Spleen (tissue), 11 donors: ENCODE results near the gene ISCA1. TPM values are rescaled to one million over a fixed set of nuclear protein-coding genes. Genes with fewer than 3 reads are reported as not detected.
A peak's percentile ranks its signal among the peaks of the same experiment; 100 is the strongest.
"Not testable (repeated sequence)": the region's sequence is repeated elsewhere in the genome, so short reads cannot be mapped to it uniquely, and the experiment has no call there.

ENCODE experiments used
- DNase-seq: peaks from one replicate; pipeline ENCODE4 v3.0.0-alpha.2; 2020
- H3K27ac ChIP-seq, 8 donors: fragments of 200-600 bp; sonication (generic) in 7 of 8; 1 replicate in 4 of 8; 2 replicates in 4 of 8; pipeline versions ENCODE4 v1.5.0 to v1.8.0; 2016 to 2021; ENCODE audit warnings: inconsistent platforms in 4 of 8, mild to moderate bottlenecking in 4 of 8, moderate library complexity in 1 of 8
- H3K27me3 ChIP-seq, 7 donors: fragments of 200-600 bp; sonication (generic) in 6 of 7; replicated peaks in 1 of 7; 1 replicate in 4 of 7; 2 replicates in 3 of 7; pipeline versions ENCODE4 v1.5.0 to v1.8.0; 2016 to 2021; ENCODE audit warnings: inconsistent platforms in 3 of 7, mild to moderate bottlenecking in 1 of 7
- H3K36me3 ChIP-seq, 6 donors: fragments of 200-600 bp; sonication (generic) in 5 of 6; 1 replicate in 4 of 6; 2 replicates in 2 of 6; pipeline versions ENCODE4 v1.5.0 to v1.8.0; 2016 to 2021; ENCODE audit warnings: inconsistent platforms in 2 of 6
- H3K4me1 ChIP-seq, 6 donors: fragments of 200-600 bp; sonication (generic) in 5 of 6; 1 replicate in 3 of 6; 2 replicates in 3 of 6; pipeline versions ENCODE4 v1.5.0 to v1.8.0; 2016 to 2021; ENCODE audit warnings: inconsistent platforms in 3 of 6
- H3K4me3 ChIP-seq, 8 donors: fragments of 200-600 bp; sonication (generic) in 7 of 8; 1 replicate in 4 of 8; 2 replicates in 4 of 8; pipeline versions ENCODE4 v1.5.0 to v1.8.0; 2016 to 2021; ENCODE audit warnings: inconsistent platforms in 4 of 8, mild to moderate bottlenecking in 4 of 8, moderate library complexity in 2 of 8
- H3K9me3 ChIP-seq, 8 donors: fragments of 200-600 bp; sonication (generic) in 7 of 8; 1 replicate in 4 of 8; 2 replicates in 4 of 8; pipeline versions ENCODE4 v1.5.0 to v1.8.0; 2016 to 2021; ENCODE audit warnings: inconsistent platforms in 4 of 8
- POLR2A ChIP-seq, 3 donors: fragments of 450-650 bp; IDR thresholded peaks; one replicate each; pipeline ENCODE4 v1.5.1; 2017; ENCODE audit warnings: antibody characterized with exemption in 3 of 3, mild to moderate bottlenecking in 1 of 3
- POLR2AphosphoS5 ChIP-seq, 3 donors: sonication (generic); formaldehyde crosslinking; IDR thresholded peaks; one replicate each; pipeline ENCODE4 v1.5.1; 2017; ENCODE audit warnings: antibody characterized with exemption in 3 of 3
- WGBS, 5 donors: extraction: QIAGEN DNeasy Blood & Tissue Kit in 3 of 5; methylation state at CpG; one replicate each; pipeline versions ENCODE4 v1.1.5 to v1.1.7; 2013 to 2018; 5-methylcytosine and 5-hydroxymethylcytosine counted together
- intact Hi-C: fragments of 100-400 bp; cut with DNase I; formaldehyde crosslinking; loops from one replicate; pipeline ENCODE4 v1.15.0; 2023; ENCODE audit warnings: low total_unique reads
- polyA plus RNA-seq, 3 donors: library from polyadenylated mRNA; stranded (reverse); fragments of 200-250 nt; gene quantifications; one replicate each; pipeline ENCODE4 v1.2.1, GENCODE V29; 2013
- total RNA-seq, 7 donors: library from RNA; depleted of rRNA in 3 of 7; stranded (reverse); fragments of >200 nt in 3 of 7; fragmentation: NEBNext Ultra II Directional in 4 of 7; extraction: Animal tissue kit (Norgen Biotek cat#: 25700) in 4 of 7; gene quantifications; one replicate each; pipeline versions ENCODE4 v1.1.0 to v1.2.1, GENCODE V29; 2016 to 2021
- TF ChIP-seq, protein P1 (sequence below), 11 experiments: fragments of 200-600 bp in 7 of 11; fragments of 450-650 bp in 4 of 11; sonication (generic) in 4 of 11; IDR thresholded peaks in 8 of 11; conservative IDR thresholded peaks in 3 of 11; 1 replicate in 7 of 11; 2 replicates in 4 of 11; pipeline versions ENCODE4 v1.4.0 to v1.8.0; 2016 to 2021; ENCODE audit warnings: antibody characterized with exemption in 11 of 11, inconsistent platforms in 4 of 11, mild to moderate bottlenecking in 1 of 11
- donor health status: healthy with polysubstance abuse.
- donor health status: DM: no; HTN: no; CAD: no; lungs with moderate emphysema.
- donor health status: DM: no; HTN: no; CAD: no.
- donor health status: Bipolar disorder and iron deficiency.
- donor health status: healthy.
- donor health status: DM: no; HTN: no; CAD: no.
- donor health status: DM: yes; HTN: yes; CAD: no.

ISCA1 gene
- total and polyA plus RNA-seq, 10 donors, result 15.3 to 35.5 (median 25.1) TPM

DNA sequence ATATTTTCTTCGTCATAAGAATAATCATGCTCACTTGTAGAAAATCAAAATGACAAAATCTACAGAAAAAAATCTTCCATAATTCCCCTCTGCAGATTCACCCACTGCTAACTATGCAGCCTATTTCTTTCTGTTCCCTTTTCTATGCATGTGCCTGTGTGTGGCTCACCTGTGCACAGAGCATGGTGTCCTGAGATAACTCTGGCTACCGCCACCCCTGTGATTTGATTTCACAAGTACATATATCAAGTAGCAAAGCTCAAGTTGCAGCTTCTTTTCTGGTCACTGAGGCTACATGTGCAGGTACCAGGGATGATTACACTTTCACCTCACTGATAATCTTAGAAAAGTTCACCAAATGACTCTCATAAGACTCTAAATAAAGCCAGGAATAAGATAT lies 18.4 kb upstream of the ISCA1 start:
- Histone ChIP-seq H3K27me3 (no peaks in the 10 kb centered on the region), H3K4me1 (peaks cover 0 to 8% (median 0%) of the 10 kb centered on the region in 6 donors), H3K27ac (no peak overlapping the region), H3K9me3 (no peaks in the 10 kb centered on the region), H3K36me3 (peaks cover 0 to 100% (median 93%) of the 10 kb centered on the region in 6 donors), H3K4me3 (no peak overlapping the region)
- intact Hi-C loops, result no loop called here
- TF ChIP-seq POLR2A (IDR thresholded peaks at IDR 0.05), result no peak
- TF ChIP-seq, protein P1, sequence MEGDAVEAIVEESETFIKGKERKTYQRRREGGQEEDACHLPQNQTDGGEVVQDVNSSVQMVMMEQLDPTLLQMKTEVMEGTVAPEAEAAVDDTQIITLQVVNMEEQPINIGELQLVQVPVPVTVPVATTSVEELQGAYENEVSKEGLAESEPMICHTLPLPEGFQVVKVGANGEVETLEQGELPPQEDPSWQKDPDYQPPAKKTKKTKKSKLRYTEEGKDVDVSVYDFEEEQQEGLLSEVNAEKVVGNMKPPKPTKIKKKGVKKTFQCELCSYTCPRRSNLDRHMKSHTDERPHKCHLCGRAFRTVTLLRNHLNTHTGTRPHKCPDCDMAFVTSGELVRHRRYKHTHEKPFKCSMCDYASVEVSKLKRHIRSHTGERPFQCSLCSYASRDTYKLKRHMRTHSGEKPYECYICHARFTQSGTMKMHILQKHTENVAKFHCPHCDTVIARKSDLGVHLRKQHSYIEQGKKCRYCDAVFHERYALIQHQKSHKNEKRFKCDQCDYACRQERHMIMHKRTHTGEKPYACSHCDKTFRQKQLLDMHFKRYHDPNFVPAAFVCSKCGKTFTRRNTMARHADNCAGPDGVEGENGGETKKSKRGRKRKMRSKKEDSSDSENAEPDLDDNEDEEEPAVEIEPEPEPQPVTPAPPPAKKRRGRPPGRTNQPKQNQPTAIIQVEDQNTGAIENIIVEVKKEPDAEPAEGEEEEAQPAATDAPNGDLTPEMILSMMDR (IDR thresholded peaks at IDR 0.05 in 8 of 11, conservative IDR thresholded peaks at IDR 0.05 in 3 of 11), result no peak
- TF ChIP-seq POLR2AphosphoS5 (IDR thresholded peaks at IDR 0.05), result no peak
- 81 to 95% (median 92%) methylated on average over 2 of the region's 2 CpGs for WGBS, 5 donors
- no peak for DNase-seq

DNA sequence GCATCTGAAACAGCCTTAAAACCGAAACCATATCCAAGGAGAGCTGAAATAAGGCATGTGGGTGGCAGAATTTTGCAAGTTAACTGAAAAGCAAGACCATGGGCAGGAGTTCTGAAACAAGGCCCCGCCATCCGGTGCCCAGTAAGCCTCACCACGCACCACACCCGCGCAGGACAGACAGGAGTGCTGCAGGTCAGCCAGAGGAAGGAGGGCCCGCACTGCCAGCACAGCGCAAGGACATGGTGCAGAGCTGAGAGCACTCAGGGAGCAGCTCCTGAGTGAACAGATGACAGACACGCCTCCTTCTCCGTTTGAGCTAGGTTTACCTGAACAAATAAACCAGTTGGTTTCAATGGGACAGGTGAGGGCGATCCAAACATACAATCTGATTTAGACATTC lies 16.5 kb upstream of the ISCA1 start:
- WGBS, 5 donors, result 83 to 97% (median 86%) methylated on average over 11 of the region's 11 CpGs
- Histone ChIP-seq H3K4me3 (no peak overlapping the region), H3K9me3 (no peaks in the 10 kb centered on the region), H3K27ac (peak overlapping the region in 1 of 8 donors; percentile 12), H3K27me3 (no peaks in the 10 kb centered on the region), H3K36me3 (peaks cover 0 to 100% (median 80%) of the 10 kb centered on the region in 6 donors), H3K4me1 (peaks cover 0 to 8% (median 0%) of the 10 kb centered on the region in 6 donors)
- intact Hi-C loops, result loop anchor here (10.0 kb wide), 1 partner anchor 46 kb away; no protein-coding TSS in a partner anchor
- DNase-seq, result no peak
- TF ChIP-seq, protein P1 (IDR thresholded peaks at IDR 0.05 in 8 of 11, conservative IDR thresholded peaks at IDR 0.05 in 3 of 11), result no peak
- TF ChIP-seq POLR2AphosphoS5 (IDR thresholded peaks at IDR 0.05) (peak in 1 of 3 donors; percentile 51), POLR2A (IDR thresholded peaks at IDR 0.05) (no peak)

DNA sequence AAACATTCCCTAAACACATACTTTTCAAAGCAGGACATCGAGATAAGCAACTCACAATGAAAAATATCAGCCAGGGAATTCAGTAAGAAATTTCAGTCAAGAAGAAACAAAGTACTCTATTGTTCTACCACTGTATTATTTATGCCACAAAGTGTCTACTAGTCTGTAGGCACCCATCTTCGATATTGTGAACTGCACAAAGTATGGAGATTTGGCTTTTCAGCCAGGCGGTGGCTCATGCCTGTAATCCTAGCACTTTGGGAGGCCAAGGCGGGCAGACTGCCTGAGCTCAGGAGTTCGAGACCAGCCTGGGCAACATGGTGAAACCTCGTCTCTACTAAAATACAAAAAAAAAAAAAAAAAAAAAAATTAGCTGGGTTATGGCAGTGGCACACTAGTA lies 8.0 kb upstream of the ISCA1 start:
- not testable (repeated sequence) for H3K4me3 ChIP-seq, H3K4me1 ChIP-seq, DNase-seq, H3K27me3 ChIP-seq, H3K27ac ChIP-seq, H3K9me3 ChIP-seq
- intact Hi-C loops, result loop anchor here (10.0 kb wide), 1 partner anchor 54 kb away; no protein-coding TSS in a partner anchor
- peaks cover 0 to 82% (median 20%) of the 10 kb centered on the region in 6 donors for H3K36me3 ChIP-seq
- 95 to 99% (median 97%) methylated on average over 6 of the region's 6 CpGs for WGBS, 5 donors

DNA sequence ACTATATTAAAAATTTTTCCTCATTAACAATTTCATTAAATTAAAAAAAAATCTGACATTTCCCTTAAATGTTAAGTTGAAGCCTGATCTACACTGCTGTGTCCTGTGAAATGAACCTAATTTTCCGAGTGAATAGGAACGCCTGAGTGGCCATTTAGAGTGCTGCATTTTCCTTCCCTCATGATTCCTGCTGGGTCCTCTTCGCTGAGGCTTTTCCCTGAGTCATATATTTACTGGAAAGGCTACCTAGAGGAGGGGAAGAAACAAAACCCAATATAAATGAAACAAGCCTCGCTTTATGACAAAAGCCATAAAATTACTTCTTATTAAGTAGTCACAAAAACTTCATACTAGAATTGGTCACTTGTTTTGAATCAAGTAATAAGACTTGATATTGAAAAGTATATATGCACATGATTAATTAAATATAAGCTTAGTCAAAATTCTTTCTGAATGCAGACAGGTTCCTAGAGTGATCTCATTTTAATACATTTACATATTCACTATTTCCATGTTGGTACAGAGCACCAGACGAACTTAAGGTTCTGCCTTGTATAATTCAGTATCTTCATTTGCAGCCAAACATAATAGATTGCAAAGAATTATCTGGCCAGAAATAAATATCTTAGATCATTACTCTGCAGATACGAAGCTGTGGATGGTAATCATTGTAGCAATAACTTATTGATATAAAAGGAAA lies 6.3 kb upstream of the ISCA1 start:
- peaks cover 0 to 18% (median 4%) of the 10 kb centered on the region in 6 donors for H3K4me1 ChIP-seq
- H3K27me3 ChIP-seq, result no peaks in the 10 kb centered on the region
- H3K4me3 ChIP-seq, result no peak overlapping the region
- H3K27ac ChIP-seq, result no peak overlapping the region
- DNase-seq, result no peak
- intact Hi-C loops, result no loop called here
- 92 to 96% (median 94%) methylated on average over 6 of the region's 6 CpGs for WGBS, 5 donors
- no peaks in the 10 kb centered on the region for H3K9me3 ChIP-seq
- TF ChIP-seq POLR2AphosphoS5 (IDR thresholded peaks at IDR 0.05) (no peak), POLR2A (IDR thresholded peaks at IDR 0.05) (no peak)
- TF ChIP-seq, protein P1 (IDR thresholded peaks at IDR 0.05 in 8 of 11, conservative IDR thresholded peaks at IDR 0.05 in 3 of 11), result no peak
- peaks cover 0 to 65% (median 16%) of the 10 kb centered on the region in 6 donors for H3K36me3 ChIP-seq
